HCT116 (cell line): ENCODE data around the gene PFN3. TPM values are rescaled to one million over a fixed set of nuclear protein-coding genes. Genes with fewer than 3 reads are reported as not detected.

Experiments
- ATAC-seq: fragments of 200-7000 bp; cut with Tn5 transposase; 2 replicates; pipeline ENCODE4 v1.9.1; 2020; ENCODE audit warnings: mild to moderate bottlenecking, moderate library complexity
- BruUV-seq: library from RNA; stranded (reverse); fragments of 400-500 nt; replicated peaks from 2 replicates; lab custom pipeline; 2021; lab: Mats Ljungman, UMichigan
- CTCF ChIA-PET: fragments of 300-600 bp; sonication (Branson Sonifier 250); formaldehyde crosslinking; loops from one replicate; lab custom pipeline; 2021; ENCODE audit warnings: antibody characterized with exemption; lab: Charles Lee
- POLR2A ChIA-PET: fragments of 300-600, 350-600 bp; sonication (Branson Sonifier 250); formaldehyde crosslinking; loops from one replicate; lab custom pipeline; 2021; ENCODE audit warnings: antibody characterized with exemption; lab: Charles Lee
- RAD21 ChIA-PET, 2 experiments: fragments of 300-600 bp; sonication (Branson Sonifier 250); formaldehyde crosslinking; loops; one replicate each; lab custom pipeline; 2023; ENCODE audit warnings: low total read pairs in 2 of 2; ENCODE audit not compliant: uncharacterized antibody in 2 of 2, unreplicated experiment in 2 of 2, low non-redundant PET in 1 of 2; lab: Charles Lee
- DNase-seq: peaks from one replicate; pipeline ENCODE4 v3.0.0-alpha.2; 2010; ENCODE audit warnings: low read depth, low spot score
- H2AFZ ChIP-seq: fragments of 200-600 bp; shearing (Covaris generic), sonication (generic); 2 replicates; pipeline ENCODE4 v1.6.1; 2017; ENCODE audit warnings: low read depth, mixed run types, mixed read lengths, antibody characterized with exemption, low read length; ENCODE audit not compliant: poor library complexity, severe bottlenecking
- H3K27ac ChIP-seq: 2 replicates; pipeline ENCODE4 v1.5.1; 2012; ENCODE audit warnings: low read depth, low read length
- H3K27me3 ChIP-seq: fragments of 200-600 bp; sonication (generic); 2 replicates; pipeline ENCODE4 v1.6.1; 2016; ENCODE audit warnings: mixed run types, low read length, mixed read lengths; ENCODE audit not compliant: insufficient read depth
- H3K36me3 ChIP-seq, 2 experiments: fragments of 200-500 bp in 1 of 2; fragments of 200-600 bp in 1 of 2; sonication (Bioruptor generic) in 1 of 2; sonication (generic) in 1 of 2; 2 replicates each; pipeline versions ENCODE4 v1.5.1 to v1.6.1; 2014 to 2016; ENCODE audit warnings: low read length in 2 of 2, inconsistent platforms in 1 of 2, mixed read lengths in 1 of 2, mixed run types in 1 of 2; ENCODE audit not compliant: insufficient read depth in 2 of 2, control insufficient read depth in 1 of 2
- H3K4me1 ChIP-seq, 2 experiments: fragments of 200-600 bp in 1 of 2; sonication (generic) in 1 of 2; 2 replicates each; pipeline versions ENCODE4 v1.5.1 to v1.6.1; 2012 to 2017; ENCODE audit warnings: low read length in 2 of 2, inconsistent platforms in 1 of 2, mild to moderate bottlenecking in 1 of 2, mixed read lengths in 1 of 2, mixed run types in 1 of 2, moderate library complexity in 1 of 2; ENCODE audit not compliant: insufficient read depth in 2 of 2, control insufficient read depth in 1 of 2
- H3K4me2 ChIP-seq: fragments of 200-600 bp; sonication (generic); 2 replicates; pipeline ENCODE4 v1.6.1; 2017; ENCODE audit warnings: mixed run types, low read length, mixed read lengths
- H3K4me3 ChIP-seq, 2 experiments: fragments of 200-600 bp in 1 of 2; sonication (generic) in 1 of 2; replicated peaks in 1 of 2; 2 replicates each; pipeline ENCODE4 v1.5.1; 2011 to 2016; ENCODE audit warnings: low read length in 2 of 2, control low read depth in 1 of 2, low read depth in 1 of 2, mild to moderate bottlenecking in 1 of 2, mixed read lengths in 1 of 2, mixed run types in 1 of 2
- H3K79me2 ChIP-seq: fragments of 200-600 bp; sonication (generic); 2 replicates; pipeline ENCODE4 v1.6.1; 2017; ENCODE audit warnings: mild to moderate bottlenecking, mixed run types, low read length, moderate library complexity, mixed read lengths; ENCODE audit not compliant: insufficient read depth
- H3K9ac ChIP-seq: fragments of 200-600 bp; sonication (generic); 2 replicates; pipeline ENCODE4 v1.6.1; 2016; ENCODE audit warnings: low read length, mixed read lengths
- H3K9me2 ChIP-seq: fragments of 200-600 bp; sonication (generic), shearing (Covaris generic); 2 replicates; pipeline ENCODE4 v1.6.1; 2017; ENCODE audit warnings: mixed run types, mild to moderate bottlenecking, moderate library complexity; ENCODE audit not compliant: insufficient read depth
- H3K9me3 ChIP-seq, 2 experiments: fragments of 200-500 bp in 1 of 2; fragments of 200-600 bp in 1 of 2; sonication (Bioruptor generic) in 1 of 2; sonication (generic) in 1 of 2; 2 replicates each; pipeline ENCODE4 v1.6.1; 2014 to 2017; ENCODE audit warnings: low read length in 2 of 2, mixed read lengths in 2 of 2, inconsistent platforms in 1 of 2, low read depth in 1 of 2, mild to moderate bottlenecking in 1 of 2, mixed run types in 1 of 2, moderate library complexity in 1 of 2; ENCODE audit not compliant: control insufficient read depth in 1 of 2, insufficient read depth in 1 of 2
- H4K20me1 ChIP-seq: fragments of 200-600 bp; sonication (generic), shearing (Covaris generic); 2 replicates; pipeline ENCODE4 v1.6.1; 2017; ENCODE audit warnings: mixed run types, mild to moderate bottlenecking, moderate library complexity; ENCODE audit not compliant: insufficient read depth
- CEBPB ChIP-seq: IDR thresholded peaks from 2 replicates; pipeline ENCODE4 v1.6.1; 2012; ENCODE audit warnings: low read depth
- EGR1 ChIP-seq: IDR thresholded peaks from 2 replicates; pipeline ENCODE4 v1.6.1; 2012; ENCODE audit warnings: low read depth
- ELF1 ChIP-seq: IDR thresholded peaks from 2 replicates; pipeline ENCODE4 v1.6.1; 2012; ENCODE audit warnings: low read depth, borderline replicate concordance
- EZH2 ChIP-seq: fragments of 200-600 bp; sonication (generic); IDR thresholded peaks from 2 replicates; pipeline ENCODE4 v1.6.1; 2017; ENCODE audit warnings: antibody characterized with exemption, mixed run types
- EZH2phosphoT487 ChIP-seq: fragments of 200-600 bp; IDR thresholded peaks from 2 replicates; pipeline ENCODE4 v1.6.1; 2018; ENCODE audit warnings: antibody characterized with exemption, borderline replicate concordance
- JUND ChIP-seq: IDR thresholded peaks from 2 replicates; pipeline ENCODE4 v1.6.1; 2012
- SP1 ChIP-seq: IDR thresholded peaks from 2 replicates; pipeline ENCODE4 v1.6.1; 2012; ENCODE audit warnings: low read depth
- SRF ChIP-seq: IDR thresholded peaks from 2 replicates; pipeline ENCODE4 v1.6.1; 2012; ENCODE audit warnings: low read depth
- TCF7L2 ChIP-seq: IDR thresholded peaks from 2 replicates; pipeline ENCODE4 v1.7.0; 2011; ENCODE audit warnings: borderline replicate concordance, inconsistent platforms; ENCODE audit not compliant: insufficient read depth, insufficient read length; ENCODE audit errors: extremely low read depth
- ZFX ChIP-seq: fragments of 450-650 bp; IDR thresholded peaks from 2 replicates; pipeline ENCODE4 v1.6.1; 2017
- intact Hi-C: fragments of 100-400 bp; cut with micrococcal nuclease; formaldehyde crosslinking; loops from 2 replicates; pipeline ENCODE4 v1.10.0; 2022
- total RNA-seq: library from RNA; stranded (reverse); gene quantifications from one replicate; pipeline ENCODE4 v1.2.1, GENCODE V29; 2021; ENCODE audit not compliant: unreplicated experiment
- TF ChIP-seq, protein P1 (sequence below): IDR thresholded peaks from 2 replicates; pipeline ENCODE4 v1.6.1; 2012
- TF ChIP-seq, protein P2 (sequence below): IDR thresholded peaks from 2 replicates; pipeline ENCODE4 v1.6.1; 2011; ENCODE audit warnings: mild to moderate bottlenecking, low read length, moderate library complexity; ENCODE audit not compliant: insufficient replicate concordance; ENCODE audit errors: extremely low read depth
- TF ChIP-seq, protein P3 (sequence below), 3 experiments: fragments of 200-600 bp in 1 of 3; sonication (generic) in 1 of 3; IDR thresholded peaks in 2 of 3; conservative IDR thresholded peaks in 1 of 3; 2 replicates each; pipeline ENCODE4 v1.5.1; 2012 to 2017; ENCODE audit warnings: low read depth in 2 of 3, low read length in 2 of 3, antibody characterized with exemption in 1 of 3, borderline replicate concordance in 1 of 3, control low read depth in 1 of 3, mild to moderate bottlenecking in 1 of 3, mixed read lengths in 1 of 3, mixed run types in 1 of 3, moderate library complexity in 1 of 3; ENCODE audit not compliant: insufficient read depth in 1 of 3

The PFN3 gene
- total RNA-seq, 1 experiment from 2014 or later = not detected

DNA sequence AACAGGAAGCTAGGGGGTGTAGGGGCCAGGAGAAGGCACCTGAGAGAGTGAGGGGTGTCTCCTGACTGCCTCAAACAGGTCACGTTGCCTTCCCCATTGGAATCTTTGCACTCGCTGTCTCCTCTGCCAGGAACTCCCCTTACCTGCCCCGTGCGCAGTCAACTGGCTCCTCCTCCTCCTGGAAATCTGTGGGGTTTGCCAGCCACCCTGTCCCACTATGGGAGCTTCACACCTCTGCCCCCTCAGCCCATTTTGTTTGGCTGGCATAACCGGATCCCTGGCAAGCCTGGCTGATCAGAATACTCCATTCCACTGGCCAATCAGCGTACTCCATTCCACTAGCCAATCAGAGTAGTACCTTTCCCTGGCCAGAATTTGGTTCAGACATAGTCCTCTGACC is 26.7 kb downstream of the PFN3 start (continued):
- TF ChIP-seq SP1 (no peak), TCF7L2 (no peak), EZH2 (no peak), CEBPB (no peak), ELF1 (no peak), EZH2phosphoT487 (no peak), ZFX (no peak), SRF (no peak), EGR1 (no peak)
- TF ChIP-seq, protein P1, sequence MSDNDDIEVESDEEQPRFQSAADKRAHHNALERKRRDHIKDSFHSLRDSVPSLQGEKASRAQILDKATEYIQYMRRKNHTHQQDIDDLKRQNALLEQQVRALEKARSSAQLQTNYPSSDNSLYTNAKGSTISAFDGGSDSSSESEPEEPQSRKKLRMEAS = no peak
- TF ChIP-seq, protein P2, sequence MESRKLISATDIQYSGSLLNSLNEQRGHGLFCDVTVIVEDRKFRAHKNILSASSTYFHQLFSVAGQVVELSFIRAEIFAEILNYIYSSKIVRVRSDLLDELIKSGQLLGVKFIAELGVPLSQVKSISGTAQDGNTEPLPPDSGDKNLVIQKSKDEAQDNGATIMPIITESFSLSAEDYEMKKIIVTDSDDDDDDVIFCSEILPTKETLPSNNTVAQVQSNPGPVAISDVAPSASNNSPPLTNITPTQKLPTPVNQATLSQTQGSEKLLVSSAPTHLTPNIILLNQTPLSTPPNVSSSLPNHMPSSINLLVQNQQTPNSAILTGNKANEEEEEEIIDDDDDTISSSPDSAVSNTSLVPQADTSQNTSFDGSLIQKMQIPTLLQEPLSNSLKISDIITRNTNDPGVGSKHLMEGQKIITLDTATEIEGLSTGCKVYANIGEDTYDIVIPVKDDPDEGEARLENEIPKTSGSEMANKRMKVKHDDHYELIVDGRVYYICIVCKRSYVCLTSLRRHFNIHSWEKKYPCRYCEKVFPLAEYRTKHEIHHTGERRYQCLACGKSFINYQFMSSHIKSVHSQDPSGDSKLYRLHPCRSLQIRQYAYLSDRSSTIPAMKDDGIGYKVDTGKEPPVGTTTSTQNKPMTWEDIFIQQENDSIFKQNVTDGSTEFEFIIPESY = no peak
- TF ChIP-seq, all 23 proteins: peak for 0

DNA sequence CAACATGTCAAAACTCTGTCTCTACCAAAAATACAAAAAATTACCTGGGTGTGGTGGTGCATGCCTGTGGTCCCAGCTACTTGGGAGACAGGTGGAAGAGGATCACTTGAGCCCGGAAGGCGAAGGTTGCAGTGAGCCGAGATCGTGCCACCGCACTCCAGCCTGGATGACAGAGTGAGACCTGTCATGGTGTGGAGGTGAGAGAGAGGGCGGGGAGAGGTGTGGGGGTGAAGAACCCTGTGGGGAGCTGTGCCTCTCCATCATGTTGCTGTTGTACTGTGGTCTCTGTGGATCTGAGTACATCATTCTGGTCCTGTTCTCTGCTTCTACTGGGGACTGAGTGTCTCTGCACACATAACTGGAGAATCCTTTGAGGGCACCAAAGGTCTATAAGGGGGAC is 27.6 kb downstream of the PFN3 start:
- peaks cover 14 to 34% of the 10 kb centered on the region in 2 experiments for H3K4me1 ChIP-seq
- H3K27me3 ChIP-seq = no peaks in the 10 kb centered on the region
- no peaks in the 10 kb centered on the region for H3K79me2 ChIP-seq
- H3K27ac ChIP-seq = no peak overlapping the region
- ATAC-seq = no peak
- TF ChIP-seq JUND = no peak
- TF ChIP-seq, protein P3, sequence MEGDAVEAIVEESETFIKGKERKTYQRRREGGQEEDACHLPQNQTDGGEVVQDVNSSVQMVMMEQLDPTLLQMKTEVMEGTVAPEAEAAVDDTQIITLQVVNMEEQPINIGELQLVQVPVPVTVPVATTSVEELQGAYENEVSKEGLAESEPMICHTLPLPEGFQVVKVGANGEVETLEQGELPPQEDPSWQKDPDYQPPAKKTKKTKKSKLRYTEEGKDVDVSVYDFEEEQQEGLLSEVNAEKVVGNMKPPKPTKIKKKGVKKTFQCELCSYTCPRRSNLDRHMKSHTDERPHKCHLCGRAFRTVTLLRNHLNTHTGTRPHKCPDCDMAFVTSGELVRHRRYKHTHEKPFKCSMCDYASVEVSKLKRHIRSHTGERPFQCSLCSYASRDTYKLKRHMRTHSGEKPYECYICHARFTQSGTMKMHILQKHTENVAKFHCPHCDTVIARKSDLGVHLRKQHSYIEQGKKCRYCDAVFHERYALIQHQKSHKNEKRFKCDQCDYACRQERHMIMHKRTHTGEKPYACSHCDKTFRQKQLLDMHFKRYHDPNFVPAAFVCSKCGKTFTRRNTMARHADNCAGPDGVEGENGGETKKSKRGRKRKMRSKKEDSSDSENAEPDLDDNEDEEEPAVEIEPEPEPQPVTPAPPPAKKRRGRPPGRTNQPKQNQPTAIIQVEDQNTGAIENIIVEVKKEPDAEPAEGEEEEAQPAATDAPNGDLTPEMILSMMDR (IDR thresholded peaks at IDR 0.05 in 2 of 3, conservative IDR thresholded peaks at IDR 0.05 in 1 of 3; ENCODE audit: borderline replicate concordance in 1 of 3, insufficient read depth in 1 of 3, low read depth in 2 of 3, low read length in 2 of 3) = no peak
- no peak for TF ChIP-seq SRF
- TF ChIP-seq, protein P2 = no peak
- TF ChIP-seq EGR1 = no peak
- CTCF ChIA-PET = no interaction called here
- H2AFZ ChIP-seq = no peak overlapping the region
- intact Hi-C loops = no loop called here
- no TSS peak for BruUV-seq
- H3K4me2 ChIP-seq = no peak overlapping the region
- no peaks in the 10 kb centered on the region for H4K20me1 ChIP-seq
- H3K9me3 ChIP-seq = no peaks in the 10 kb centered on the region
- RAD21 ChIA-PET = no interaction called here
- no peak for DNase-seq
- H3K9me2 ChIP-seq = no peaks in the 10 kb centered on the region
- H3K36me3 ChIP-seq = no peaks in the 10 kb centered on the region
- H3K4me3 ChIP-seq = no peak overlapping the region
- no peak overlapping the region for H3K9ac ChIP-seq
- POLR2A ChIA-PET = interaction anchor here (1.2 kb wide), 1 partner anchor 17 kb away, joined by 4 read pairs; no protein-coding TSS in a partner anchor
